Activated T-cell treated with anti-CD3 and anti-CD28 coated beads, Interleukin-2, amount 50 U/mL, for 1 hour (primary cell): ENCODE results near the gene CABP7.

Source experiments
- DNase-seq: peaks from one replicate; pipeline ENCODE4 v3.0.0-alpha.2; 2020

The CABP7 gene

GRCh38 chr22:29702000-29702930 lies 17.5 kb upstream of the CABP7 start:
- no peak for DNase-seq

GRCh38 chr22:29702931-29703501 lies 16.8 kb upstream of the CABP7 start:
- no peak for DNase-seq

GRCh38 chr22:29703569-29704195 lies 16.1 kb upstream of the CABP7 start:
- DNase-seq: no peak

GRCh38 chr22:29704528-29705285 lies 15.1 kb upstream of the CABP7 start:
- DNase-seq: no peak

GRCh38 chr22:29705651-29706050 lies 14.2 kb upstream of the CABP7 start:
- DNase-seq: no peak

- DNase-seq: no peak
Observed at GRCh38 chr22:29706486-29706885, 13.3 kb upstream of the CABP7 start.

- no peak for DNase-seq
Observed at GRCh38 chr22:29707010-29707409, 12.8 kb upstream of the CABP7 start.

- no peak for DNase-seq
Observed at GRCh38 chr22:29707471-29707870, 12.3 kb upstream of the CABP7 start.

- no peak for DNase-seq
Observed at GRCh38 chr22:29710193-29710592, 9.6 kb upstream of the CABP7 start.

GRCh38 chr22:29710922-29711593 lies 8.7 kb upstream of the CABP7 start:
- no peak for DNase-seq

GRCh38 chr22:29712119-29712518 lies 7.7 kb upstream of the CABP7 start:
- DNase-seq: no peak

- no peak for DNase-seq
Observed at GRCh38 chr22:29713156-29713727, 6.6 kb upstream of the CABP7 start.

- DNase-seq: no peak
Observed at GRCh38 chr22:29715240-29715639, 4.6 kb upstream of the CABP7 start.

- DNase-seq: no peak
Observed at GRCh38 chr22:29715705-29716104, 4.1 kb upstream of the CABP7 start.

- DNase-seq: no peak
Observed at GRCh38 chr22:29716814-29717545, 2.8 kb upstream of the CABP7 start.

- DNase-seq: no peak
Observed at GRCh38 chr22:29717789-29718188, 2.0 kb upstream of the CABP7 start.

- no peak for DNase-seq
Observed at GRCh38 chr22:29718949-29719898, 579 bp upstream of the CABP7 start.

GRCh38 chr22:29720811-29721323 lies 1.1 kb downstream of the CABP7 start:
- no peak for DNase-seq

GRCh38 chr22:29722151-29722550 lies 2.3 kb downstream of the CABP7 start:
- no peak for DNase-seq

GRCh38 chr22:29722587-29722986 lies 2.8 kb downstream of the CABP7 start:
- DNase-seq: no peak
